MG63 (cell line): ENCODE measurements around the gene ZPBP. TPM values are rescaled to one million over a fixed set of nuclear protein-coding genes. Genes with fewer than 3 reads are reported as not detected.

Source experiments
- DNase-seq: peaks from one replicate; pipeline ENCODE4 v3.0.0-alpha.2; 2020
- H3K27me3 ChIP-seq: fragments of 250-450 bp; sonication (Bioruptor Pico); 2 replicates; pipeline ENCODE4 v1.5.1; 2020; ENCODE audit warnings: mild to moderate bottlenecking, moderate library complexity
- H3K36me3 ChIP-seq: fragments of 250-450 bp; sonication (Bioruptor Pico); 2 replicates; pipeline ENCODE4 v1.5.1; 2020; ENCODE audit warnings: mild to moderate bottlenecking, moderate library complexity
- H3K4me3 ChIP-seq: fragments of 250-450 bp; sonication (Bioruptor Pico); 2 replicates; pipeline ENCODE4 v1.5.1; 2020; ENCODE audit warnings: mild to moderate bottlenecking, moderate library complexity
- H3K9me3 ChIP-seq: fragments of 250-450 bp; sonication (Bioruptor Pico); 2 replicates; pipeline ENCODE4 v1.5.1; 2020; ENCODE audit warnings: mild to moderate bottlenecking, moderate library complexity
- total RNA-seq: library from RNA; depleted of rRNA; stranded (reverse); fragments of >200 nt; shearing (Covaris generic); gene quantifications from 2 replicates; pipeline ENCODE4 v1.2.3, GENCODE V29; 2014; ENCODE audit warnings: low replicate concordance; rRNA removed

Gene ZPBP
- total RNA-seq, 1 experiment from 2014 or later = not detected

GRCh38 chr7:49911909-49912308 lies 181.1 kb downstream of the ZPBP start:
- Histone ChIP-seq H3K4me3 (no peak overlapping the region), H3K36me3 (no peaks in the 10 kb centered on the region), H3K27me3 (no peaks in the 10 kb centered on the region), H3K9me3 (no peaks in the 10 kb centered on the region)
- DNase-seq = no peak

- H3K27me3 ChIP-seq = no peaks in the 10 kb centered on the region
- no peaks in the 10 kb centered on the region for H3K36me3 ChIP-seq
- no peaks in the 10 kb centered on the region for H3K9me3 ChIP-seq
- no peak overlapping the region for H3K4me3 ChIP-seq
- no peak for DNase-seq
These were observed 198.5 kb downstream of the ZPBP start for GRCh38 chr7:49894543-49894942.

- H3K9me3 ChIP-seq = no peaks in the 10 kb centered on the region
- no peak for DNase-seq
- H3K4me3 ChIP-seq = no peak overlapping the region
- no peaks in the 10 kb centered on the region for H3K27me3 ChIP-seq
- no peaks in the 10 kb centered on the region for H3K36me3 ChIP-seq
These were observed 199.9 kb downstream of the ZPBP start for GRCh38 chr7:49893131-49893530.

GRCh38 chr7:49892481-49892880 lies 200.6 kb downstream of the ZPBP start:
- DNase-seq = no peak

More at GRCh38 chr7:49892481-49892880, 200.6 kb downstream of the ZPBP start:
- H3K36me3 ChIP-seq = no peaks in the 10 kb centered on the region
- H3K4me3 ChIP-seq = no peak overlapping the region
- H3K9me3 ChIP-seq = no peaks in the 10 kb centered on the region
- H3K27me3 ChIP-seq = no peaks in the 10 kb centered on the region

Other genes starting within 250 kb of the ZPBP start
- gene IKZF1, start 211.5 kb upstream of the ZPBP start, total RNA-seq = not detected in 2 replicates